Gastroesophageal sphincter (tissue), 3 donors: ENCODE results near the gene ZFR.

Experiments
- CTCF ChIP-seq, 4 experiments: fragments of 200-600 bp in 2 of 4; fragments of 450-650 bp in 2 of 4; sonication (generic) in 1 of 4; IDR thresholded peaks; one replicate each; pipeline ENCODE4 v1.5.1; 2017 to 2019; ENCODE audit warnings: antibody characterized with exemption in 4 of 4, mild to moderate bottlenecking in 2 of 4, moderate library complexity in 2 of 4
- POLR2A ChIP-seq, 2 donors: fragments of 450-650 bp; IDR thresholded peaks; one replicate each; pipeline ENCODE4 v1.6.1; 2017; ENCODE audit warnings: antibody characterized with exemption in 2 of 2, mild to moderate bottlenecking in 2 of 2, moderate library complexity in 1 of 2

- TF ChIP-seq POLR2A (IDR thresholded peaks at IDR 0.05) (no peak), CTCF (IDR thresholded peaks at IDR 0.05) (no peak)
Measured at GRCh38 chr5:32343058-32343672, 101.4 kb downstream of the ZFR start.
